ENCODE results near the gene DMWD.

The DMWD gene

DNA sequence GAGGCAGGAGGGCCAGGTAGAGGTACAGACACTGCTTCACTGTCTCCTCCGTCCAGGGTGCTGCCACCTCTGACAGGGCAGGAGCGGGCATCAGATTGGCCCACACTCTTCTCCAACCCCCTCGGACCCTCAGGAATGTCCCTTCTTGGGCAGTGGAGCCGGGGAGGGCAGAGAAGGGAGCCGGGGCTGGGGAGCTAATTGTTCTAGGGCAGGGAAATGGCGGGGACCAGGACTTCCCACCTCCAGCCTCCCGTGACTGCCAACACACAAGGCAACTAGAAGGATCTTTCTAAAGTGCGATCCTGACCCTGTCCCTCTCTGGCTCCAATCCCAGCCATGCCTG, 32.6 kb upstream of the DMWD start:
- H3K9me3 ChIP-seq (ENCODE audit: insufficient read depth, low read depth, low read length) = peaks cover 6% of the 10 kb centered on the region
- no peak overlapping the region for H4K91ac ChIP-seq (ENCODE audit: low read depth, low read length)
- no peak overlapping the region for H3K14ac ChIP-seq (ENCODE audit: low read length)
- H3K4me3 ChIP-seq (ENCODE audit: low read depth, low read length) = no peak overlapping the region
- H3K9ac ChIP-seq (ENCODE audit: low read length) = no peak overlapping the region
- H3K27me3 ChIP-seq (ENCODE audit: insufficient read depth, low read length) = no peaks in the 10 kb centered on the region
- peaks cover 82 to 95% of the 10 kb centered on the region in 2 experiments for H3K36me3 ChIP-seq (ENCODE audit: control insufficient read depth in 1 of 2, insufficient read depth in 2 of 2, low read length in 2 of 2)
- no peaks in the 10 kb centered on the region for H3K79me2 ChIP-seq (ENCODE audit: control insufficient read depth, insufficient read depth, low read length, poor library complexity)
- no peaks in the 10 kb centered on the region for H3K4me1 ChIP-seq (ENCODE audit: control insufficient read depth in 1 of 2, insufficient read depth in 2 of 2, low read length in 2 of 2)
- H2BK12ac ChIP-seq (ENCODE audit: low read length) = no peak overlapping the region
- no peaks in the 10 kb centered on the region for H3K79me1 ChIP-seq (ENCODE audit: low read length)
- H2AK5ac ChIP-seq (ENCODE audit: low read length) = no peak overlapping the region
- no peak overlapping the region for H3K4me2 ChIP-seq (ENCODE audit: low read length)
- H2BK5ac ChIP-seq (ENCODE audit: low read depth, low read length, poor library complexity) = no peak overlapping the region
- no peak overlapping the region for H3K4ac ChIP-seq (ENCODE audit: low read depth, low read length)
- no CpG with 5 or more reads among the region's 8 CpGs for WGBS (ENCODE audit: extremely low coverage, insufficient coverage, insufficient read length)
- no peak overlapping the region for H2AFZ ChIP-seq (ENCODE audit: insufficient read depth, low read length, poor library complexity)
- H3K18ac ChIP-seq (ENCODE audit: low read length) = no peak overlapping the region
- H4K8ac ChIP-seq (ENCODE audit: low read depth, low read length) = no peak overlapping the region
- H2BK120ac ChIP-seq (ENCODE audit: insufficient read depth, low read length, poor library complexity) = no peak overlapping the region
- no peak overlapping the region for H4K12ac ChIP-seq (ENCODE audit: low read depth, low read length)
- no peak overlapping the region for H3K27ac ChIP-seq (ENCODE audit: low read depth, low read length)
- H3K23ac ChIP-seq (ENCODE audit: low read length) = no peak overlapping the region
- DNase-seq = no peak

GRCh38 chr19:45824531-45825262, 32.1 kb upstream of the DMWD start:
- Histone ChIP-seq H3K14ac (ENCODE audit: low read length) (no peak overlapping the region), H3K9ac (ENCODE audit: low read length) (no peak overlapping the region), H3K79me1 (ENCODE audit: low read length) (no peaks in the 10 kb centered on the region), H3K36me3 (ENCODE audit: control insufficient read depth in 1 of 2, insufficient read depth in 2 of 2, low read length in 2 of 2) (peaks cover 82 to 95% of the 10 kb centered on the region in 2 experiments), H4K91ac (ENCODE audit: low read depth, low read length) (no peak overlapping the region), H3K18ac (ENCODE audit: low read length) (no peak overlapping the region), H3K4me3 (ENCODE audit: low read depth, low read length) (no peak overlapping the region), H3K4me2 (ENCODE audit: low read length) (no peak overlapping the region), H2AFZ (ENCODE audit: insufficient read depth, low read length, poor library complexity) (no peak overlapping the region), H3K27me3 (ENCODE audit: insufficient read depth, low read length) (no peaks in the 10 kb centered on the region), H3K9me3 (ENCODE audit: insufficient read depth, low read depth, low read length) (peaks cover 5% of the 10 kb centered on the region), H2BK120ac (ENCODE audit: insufficient read depth, low read length, poor library complexity) (no peak overlapping the region), H4K12ac (ENCODE audit: low read depth, low read length) (no peak overlapping the region), H3K23ac (ENCODE audit: low read length) (no peak overlapping the region), H3K4me1 (ENCODE audit: control insufficient read depth in 1 of 2, insufficient read depth in 2 of 2, low read length in 2 of 2) (no peaks in the 10 kb centered on the region), H3K4ac (ENCODE audit: low read depth, low read length) (no peak overlapping the region), H3K27ac (ENCODE audit: low read depth, low read length) (no peak overlapping the region), H3K79me2 (ENCODE audit: control insufficient read depth, insufficient read depth, low read length, poor library complexity) (no peaks in the 10 kb centered on the region), H2AK5ac (ENCODE audit: low read length) (no peak overlapping the region), H2BK12ac (ENCODE audit: low read length) (no peak overlapping the region), H2BK5ac (ENCODE audit: low read depth, low read length, poor library complexity) (no peak overlapping the region), H4K8ac (ENCODE audit: low read depth, low read length) (no peak overlapping the region)
- no CpG with 5 or more reads among the region's 26 CpGs for WGBS (ENCODE audit: extremely low coverage, insufficient coverage, insufficient read length)
- no peak for DNase-seq

GRCh38 chr19:45824041-45824471, 31.4 kb upstream of the DMWD start:
- Histone ChIP-seq H3K9ac (ENCODE audit: low read length) (no peak overlapping the region), H3K27ac (ENCODE audit: low read depth, low read length) (no peak overlapping the region), H2BK120ac (ENCODE audit: insufficient read depth, low read length, poor library complexity) (no peak overlapping the region), H4K12ac (ENCODE audit: low read depth, low read length) (no peak overlapping the region), H3K36me3 (ENCODE audit: control insufficient read depth in 1 of 2, insufficient read depth in 2 of 2, low read length in 2 of 2) (peaks cover 85 to 93% of the 10 kb centered on the region in 2 experiments), H4K8ac (ENCODE audit: low read depth, low read length) (no peak overlapping the region), H2BK5ac (ENCODE audit: low read depth, low read length, poor library complexity) (no peak overlapping the region), H3K23ac (ENCODE audit: low read length) (no peak overlapping the region), H3K14ac (ENCODE audit: low read length) (no peak overlapping the region), H3K4me2 (ENCODE audit: low read length) (no peak overlapping the region), H3K9me3 (ENCODE audit: insufficient read depth, low read depth, low read length) (peaks cover 4% of the 10 kb centered on the region), H2AFZ (ENCODE audit: insufficient read depth, low read length, poor library complexity) (no peak overlapping the region), H2BK12ac (ENCODE audit: low read length) (no peak overlapping the region), H3K18ac (ENCODE audit: low read length) (no peak overlapping the region), H3K27me3 (ENCODE audit: insufficient read depth, low read length) (no peaks in the 10 kb centered on the region), H3K79me1 (ENCODE audit: low read length) (no peaks in the 10 kb centered on the region), H3K4me3 (ENCODE audit: low read depth, low read length) (no peak overlapping the region), H3K79me2 (ENCODE audit: control insufficient read depth, insufficient read depth, low read length, poor library complexity) (no peaks in the 10 kb centered on the region), H3K4me1 (ENCODE audit: control insufficient read depth in 1 of 2, insufficient read depth in 2 of 2, low read length in 2 of 2) (no peaks in the 10 kb centered on the region), H2AK5ac (ENCODE audit: low read length) (no peak overlapping the region), H3K4ac (ENCODE audit: low read depth, low read length) (no peak overlapping the region), H4K91ac (ENCODE audit: low read depth, low read length) (no peak overlapping the region)
- WGBS (ENCODE audit: extremely low coverage, insufficient coverage, insufficient read length) = no CpG with 5 or more reads among the region's 12 CpGs
- DNase-seq = no peak

DNA sequence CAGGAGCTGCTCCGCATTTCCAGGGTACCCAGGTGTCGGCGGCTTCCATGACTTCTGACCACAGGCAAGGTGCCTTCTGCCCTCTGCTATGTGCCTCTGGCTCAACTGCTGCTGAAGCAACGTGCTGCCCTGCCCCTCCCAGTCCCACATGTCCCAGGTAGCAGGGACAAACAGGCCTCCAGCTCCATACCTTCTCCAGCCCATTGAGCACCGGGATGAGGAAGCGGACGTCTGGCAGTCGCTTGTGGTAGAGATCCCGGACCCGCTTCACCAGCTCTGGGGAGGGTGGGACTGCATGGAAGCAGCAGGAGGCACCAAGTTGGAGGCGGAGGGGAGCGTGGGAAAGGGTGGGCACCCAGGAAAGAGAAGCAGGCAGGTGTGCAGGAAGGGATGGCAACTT, 30.5 kb upstream of the DMWD start:
- H3K9me3 ChIP-seq (ENCODE audit: insufficient read depth, low read depth, low read length) = peaks cover 3% of the 10 kb centered on the region
- no peak overlapping the region for H2BK120ac ChIP-seq (ENCODE audit: insufficient read depth, low read length, poor library complexity)
- H3K4me3 ChIP-seq (ENCODE audit: low read depth, low read length) = no peak overlapping the region
- no peak overlapping the region for H4K12ac ChIP-seq (ENCODE audit: low read depth, low read length)
- no peak overlapping the region for H4K8ac ChIP-seq (ENCODE audit: low read depth, low read length)
- H3K4ac ChIP-seq (ENCODE audit: low read depth, low read length) = no peak overlapping the region
- no peaks in the 10 kb centered on the region for H3K27me3 ChIP-seq (ENCODE audit: insufficient read depth, low read length)
- peaks cover 80 to 85% of the 10 kb centered on the region in 2 experiments for H3K36me3 ChIP-seq (ENCODE audit: control insufficient read depth in 1 of 2, insufficient read depth in 2 of 2, low read length in 2 of 2)
- no peak overlapping the region for H4K91ac ChIP-seq (ENCODE audit: low read depth, low read length)
- no peak overlapping the region for H3K23ac ChIP-seq (ENCODE audit: low read length)
- no peak overlapping the region for H3K4me2 ChIP-seq (ENCODE audit: low read length)
- H3K79me1 ChIP-seq (ENCODE audit: low read length) = no peaks in the 10 kb centered on the region
- no peak for DNase-seq
- no CpG with 5 or more reads among the region's 12 CpGs for WGBS (ENCODE audit: extremely low coverage, insufficient coverage, insufficient read length)
- H3K27ac ChIP-seq (ENCODE audit: low read depth, low read length) = no peak overlapping the region
- H3K18ac ChIP-seq (ENCODE audit: low read length) = no peak overlapping the region
- H2AFZ ChIP-seq (ENCODE audit: insufficient read depth, low read length, poor library complexity) = no peak overlapping the region
- H2BK12ac ChIP-seq (ENCODE audit: low read length) = no peak overlapping the region
- H3K4me1 ChIP-seq (ENCODE audit: control insufficient read depth in 1 of 2, insufficient read depth in 2 of 2, low read length in 2 of 2) = no peaks in the 10 kb centered on the region
- H3K14ac ChIP-seq (ENCODE audit: low read length) = no peak overlapping the region
- no peak overlapping the region for H2BK5ac ChIP-seq (ENCODE audit: low read depth, low read length, poor library complexity)
- H3K79me2 ChIP-seq (ENCODE audit: control insufficient read depth, insufficient read depth, low read length, poor library complexity) = no peaks in the 10 kb centered on the region
- no peak overlapping the region for H3K9ac ChIP-seq (ENCODE audit: low read length)
- H2AK5ac ChIP-seq (ENCODE audit: low read length) = no peak overlapping the region

Data from trophoblast cell (in vitro differentiated cells and primary cell).